Stimulated activated CD4-positive, alpha-beta T cell treated with anti-CD3 and anti-CD28 coated beads, Interleukin-12 subunit alpha, Interleukin-12 subunit beta, amount 100 ng/mL, for 24 hours (primary cell): ENCODE results near the gene ZSCAN10.
"Not testable (repeated sequence)": the region's sequence is repeated elsewhere in the genome, so short reads cannot be mapped to it uniquely, and the experiment has no call there.

Source experiments
- DNase-seq, 2 experiments: peaks; one replicate each; pipeline ENCODE4 v3.0.0-alpha.2; 2020; ENCODE audit warnings: low read depth in 2 of 2

ZSCAN10 gene

DNA sequence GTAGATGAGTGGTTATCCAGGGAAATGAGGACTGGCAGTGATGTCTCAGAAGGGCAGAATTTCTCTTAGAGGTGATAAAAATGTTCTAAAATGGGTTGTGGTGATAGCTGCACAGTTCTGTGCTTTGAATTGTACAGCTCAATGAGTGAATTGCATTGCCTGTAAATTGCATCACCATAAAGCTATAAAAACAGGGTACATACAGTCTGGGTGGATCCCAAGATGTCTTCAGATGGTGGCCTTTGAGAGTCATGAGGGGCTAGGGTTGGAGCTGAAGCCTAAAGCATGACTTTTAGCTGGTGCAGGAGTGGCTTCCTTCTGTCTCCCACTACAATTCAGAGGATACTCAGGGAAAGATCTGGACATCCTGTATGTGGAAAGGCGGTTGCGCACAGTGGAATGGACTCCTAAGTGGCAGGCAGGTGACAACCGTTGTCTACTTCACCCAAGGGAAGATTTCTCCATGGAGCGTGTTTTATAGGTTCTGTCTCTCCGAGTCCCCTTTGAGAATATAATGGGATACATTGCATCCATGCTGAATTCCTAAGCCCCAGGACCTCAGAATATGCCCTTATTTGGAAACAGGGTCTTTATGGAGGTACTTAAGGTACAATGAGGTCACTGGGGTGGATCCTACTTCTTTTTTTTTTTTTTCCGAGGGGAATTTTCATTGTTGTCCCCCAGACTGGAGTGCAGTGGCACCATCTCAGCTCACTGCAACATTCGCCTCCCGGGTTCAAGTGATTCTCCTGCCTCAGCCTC is 35.3 kb downstream of the ZSCAN10 start:
- no peak for DNase-seq

DNA sequence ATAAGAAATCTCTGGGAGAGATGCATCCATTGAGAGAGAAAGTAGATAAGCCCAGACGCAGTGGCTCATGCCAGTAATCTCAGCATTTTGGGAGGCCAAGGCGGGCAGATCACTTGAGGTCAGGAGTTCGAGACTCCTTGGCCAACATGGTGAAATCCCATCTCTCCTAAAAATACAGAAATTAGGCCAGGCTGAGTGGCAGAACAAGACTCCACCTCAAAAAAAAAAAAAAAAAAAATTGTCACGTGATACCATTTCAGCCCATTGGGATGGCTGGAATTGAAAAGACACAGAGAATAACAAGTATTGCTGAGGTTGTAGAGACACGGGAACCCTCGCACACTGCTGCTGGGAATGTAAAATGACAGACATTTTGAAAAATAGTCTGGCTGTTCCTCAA is 36.5 kb downstream of the ZSCAN10 start:
- DNase-seq, result no peak

DNA sequence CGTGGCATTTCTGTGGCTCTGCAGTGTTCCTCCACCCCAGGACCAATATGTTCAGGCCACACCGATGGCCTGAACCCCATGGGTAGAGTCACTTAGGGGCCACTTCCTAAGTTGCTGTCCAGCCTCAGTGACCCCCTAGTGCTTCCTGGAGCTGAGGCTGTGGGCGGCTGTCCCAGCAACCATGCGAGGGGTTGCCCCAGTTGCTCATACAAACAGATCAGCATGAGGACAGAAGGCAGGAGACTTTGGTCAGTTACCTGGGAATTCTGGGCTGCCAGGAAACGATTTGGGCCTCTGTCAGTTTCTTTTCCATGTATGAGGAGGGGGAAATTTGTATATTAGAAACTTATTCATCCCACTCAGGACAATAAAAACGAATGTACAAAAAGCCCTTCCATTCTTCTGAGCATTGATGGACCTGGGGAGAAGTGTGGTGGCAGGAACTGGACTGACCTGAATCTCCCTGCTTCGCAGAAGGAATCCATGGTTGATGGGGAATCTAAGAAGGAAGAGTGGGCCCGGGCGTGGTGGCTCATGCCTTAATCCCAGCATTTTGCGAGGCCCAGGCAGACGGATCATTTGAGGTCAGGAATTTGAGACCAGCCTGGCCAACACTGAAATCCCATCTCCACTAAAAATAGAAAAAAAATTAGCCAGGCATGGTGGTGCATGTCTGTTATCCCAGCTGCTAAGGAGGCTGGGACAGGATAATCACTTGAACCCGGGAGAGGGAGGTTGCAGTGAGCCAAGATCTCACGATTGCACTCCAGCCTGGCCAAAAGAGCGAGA is 38.6 kb downstream of the ZSCAN10 start:
- no peak for DNase-seq

DNA sequence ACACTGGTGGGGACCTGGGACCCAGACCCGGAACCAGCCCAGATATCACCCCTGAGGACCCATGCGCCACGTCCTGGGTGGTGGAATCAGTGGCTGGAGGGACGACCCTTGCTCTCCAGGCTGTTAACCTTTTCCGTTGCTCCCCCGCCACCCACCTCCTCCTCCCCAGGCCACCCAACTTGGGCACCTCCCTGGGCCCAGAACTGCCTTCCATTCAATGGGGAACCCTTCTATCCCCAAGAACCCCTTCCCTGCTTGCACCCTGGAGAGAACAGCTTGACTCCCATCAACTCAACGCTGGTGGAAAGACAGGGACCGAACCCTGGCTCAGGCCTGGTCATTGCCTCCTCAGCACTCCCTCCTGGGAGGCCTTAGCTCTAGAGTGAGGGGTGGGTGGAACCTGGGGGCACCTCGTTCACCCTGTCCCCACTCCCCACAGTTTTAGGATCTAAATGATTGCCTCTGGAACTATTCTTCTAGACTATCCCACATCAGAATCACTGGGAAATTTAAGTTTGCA is 39.3 kb downstream of the ZSCAN10 start:
- DNase-seq, result no peak

DNA sequence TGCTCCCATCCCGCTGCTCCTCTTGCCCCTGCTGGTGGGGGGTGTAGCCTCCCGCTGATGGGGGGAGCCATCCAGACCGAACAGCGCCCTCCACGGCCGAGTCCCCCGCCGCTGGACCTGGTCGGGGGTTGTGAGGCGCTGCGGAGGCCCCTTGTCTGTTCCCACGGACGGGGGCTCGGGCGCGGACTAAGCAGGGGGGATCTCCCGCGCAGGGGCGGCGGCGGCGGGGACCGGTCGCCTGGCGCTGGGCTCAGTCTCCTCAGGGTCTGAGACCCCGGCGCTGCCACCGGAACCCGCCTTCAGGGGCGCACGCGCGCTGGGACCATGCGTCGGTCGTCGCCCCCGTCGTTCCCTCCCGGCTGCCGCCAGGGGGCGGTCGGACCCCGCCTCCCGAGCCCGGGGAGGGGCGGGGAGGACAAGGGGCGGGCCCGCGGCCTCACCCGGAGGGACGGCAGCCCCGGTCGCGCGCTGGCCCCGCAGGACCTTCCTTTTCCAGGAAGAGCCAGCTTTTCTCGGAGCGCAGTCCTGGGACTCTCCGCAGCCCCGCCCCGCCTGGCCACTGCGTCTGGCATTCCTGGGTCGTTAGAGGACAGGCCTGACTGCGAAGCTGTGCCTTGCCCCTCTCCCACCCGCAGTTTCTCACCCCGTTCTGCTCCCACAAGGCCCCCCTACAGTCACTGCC is 39.9 kb downstream of the ZSCAN10 start:
- DNase-seq, result peak; percentile 72 to 79

DNA sequence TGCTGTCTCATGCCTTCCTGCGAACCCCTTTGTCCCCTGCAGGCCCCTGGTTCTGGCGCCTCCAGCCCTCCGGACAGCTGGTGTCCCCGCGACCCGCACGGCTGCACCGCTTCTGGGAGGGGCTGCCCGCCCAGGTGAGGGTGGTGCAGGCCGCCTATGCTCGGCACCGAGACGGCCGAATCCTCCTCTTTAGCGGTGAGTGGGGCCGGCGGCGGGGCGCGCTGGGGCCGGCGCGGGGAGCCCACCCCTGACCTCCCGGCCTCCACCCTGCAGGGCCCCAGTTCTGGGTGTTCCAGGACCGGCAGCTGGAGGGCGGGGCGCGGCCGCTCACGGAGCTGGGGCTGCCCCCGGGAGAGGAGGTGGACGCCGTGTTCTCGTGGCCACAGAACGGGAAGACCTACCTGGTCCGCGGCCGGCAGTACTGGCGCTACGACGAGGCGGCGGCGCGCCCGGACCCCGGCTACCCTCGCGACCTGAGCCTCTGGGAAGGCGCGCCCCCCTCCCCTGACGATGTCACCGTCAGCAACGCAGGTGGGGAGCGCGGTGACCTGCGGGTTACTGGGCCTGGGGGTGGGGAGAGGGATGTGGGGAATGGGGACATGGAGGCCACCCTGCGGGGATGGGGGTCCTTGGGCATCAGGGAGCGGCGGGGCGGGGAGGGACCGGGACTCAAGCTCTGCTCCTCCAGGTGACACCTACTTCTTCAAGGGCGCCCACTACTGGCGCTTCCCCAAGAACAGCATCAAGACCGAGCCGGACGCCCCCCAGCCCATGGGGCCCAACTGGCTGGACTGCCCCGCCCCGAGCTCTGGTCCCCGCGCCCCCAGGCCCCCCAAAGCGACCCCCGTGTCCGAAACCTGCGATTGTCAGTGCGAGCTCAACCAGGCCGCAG is 40.7 kb downstream of the ZSCAN10 start:
- DNase-seq, result no peak

DNA sequence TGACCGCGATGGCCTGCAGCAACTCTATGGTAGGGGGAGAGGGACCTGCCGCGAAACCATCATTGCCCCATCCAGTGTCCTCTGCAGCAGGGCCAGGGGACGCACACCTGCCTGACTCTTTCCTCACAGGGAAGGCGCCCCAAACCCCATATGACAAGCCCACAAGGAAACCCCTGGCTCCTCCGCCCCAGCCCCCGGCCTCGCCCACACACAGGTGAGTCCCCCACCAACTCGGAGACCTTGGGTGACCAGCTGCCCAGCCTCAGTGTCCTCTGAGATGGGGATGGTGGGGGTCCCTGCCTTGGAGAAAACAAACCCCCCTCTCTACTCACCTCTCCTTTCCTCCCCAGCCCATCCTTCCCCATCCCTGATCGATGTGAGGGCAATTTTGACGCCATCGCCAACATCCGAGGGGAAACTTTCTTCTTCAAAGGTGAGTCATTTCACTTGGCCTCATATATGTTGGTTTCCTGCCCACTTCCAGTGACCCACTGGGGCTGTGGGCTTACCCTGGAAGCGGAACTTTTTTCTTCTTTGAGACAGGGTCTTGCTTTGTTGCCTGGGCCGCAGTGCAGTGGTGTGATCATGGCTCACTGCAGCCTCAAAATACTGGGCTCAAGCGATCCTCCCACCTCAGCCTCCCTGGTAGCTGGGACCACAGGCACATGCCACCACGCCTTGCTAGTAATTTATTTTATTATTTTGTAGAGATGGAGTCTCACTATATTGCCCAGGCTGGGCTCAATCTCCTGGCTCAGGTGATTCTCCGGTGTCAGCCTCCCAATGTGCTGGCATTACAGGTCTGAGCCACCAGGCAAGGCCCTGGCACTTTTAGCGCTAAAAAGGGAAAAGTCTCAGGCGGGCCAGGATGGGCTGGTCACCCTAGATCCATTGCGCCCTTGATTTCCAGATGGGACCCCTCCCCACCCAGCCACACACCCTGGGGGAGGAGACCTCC is 41.6 kb downstream of the ZSCAN10 start:
- no peak for DNase-seq

DNA sequence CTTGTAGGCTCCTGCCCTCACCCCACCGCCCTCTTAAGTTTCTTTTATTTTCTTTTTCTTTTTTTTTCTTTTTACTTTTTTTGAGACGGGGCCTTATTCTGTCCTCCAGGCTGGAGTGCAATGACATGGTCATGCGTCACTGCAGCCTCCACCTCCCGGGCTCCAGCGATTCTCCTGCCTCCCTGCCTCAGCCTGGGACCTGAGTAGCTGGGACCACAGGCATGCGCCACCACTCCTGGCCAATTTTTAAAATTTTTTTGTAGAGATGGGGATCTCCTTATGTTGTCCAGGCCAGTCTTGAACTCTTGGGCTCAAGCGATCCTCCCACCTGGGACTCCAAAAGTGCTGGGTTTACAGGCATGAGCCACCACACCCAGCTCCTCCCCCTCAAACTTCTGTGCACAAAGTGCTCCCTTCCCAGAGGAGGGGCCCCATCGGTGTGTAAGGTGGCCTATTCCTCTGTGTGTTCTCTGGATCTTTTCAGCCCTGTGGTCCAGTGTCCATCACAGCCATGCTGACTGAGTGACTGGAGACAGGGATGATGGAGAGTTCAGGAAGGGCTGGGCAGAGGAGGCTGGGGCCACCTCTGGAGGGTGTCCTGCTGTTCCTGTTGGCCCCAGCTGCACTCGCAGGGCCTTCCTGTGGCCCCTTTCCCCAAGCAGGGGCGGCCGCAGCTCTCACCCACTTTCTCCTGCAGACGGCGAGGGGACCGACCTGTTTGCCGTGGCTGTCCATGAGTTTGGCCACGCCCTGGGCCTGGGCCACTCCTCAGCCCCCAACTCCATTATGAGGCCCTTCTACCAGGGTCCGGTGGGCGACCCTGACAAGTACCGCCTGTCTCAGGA is 42.5 kb downstream of the ZSCAN10 start:
- DNase-seq, result no peak

DNA sequence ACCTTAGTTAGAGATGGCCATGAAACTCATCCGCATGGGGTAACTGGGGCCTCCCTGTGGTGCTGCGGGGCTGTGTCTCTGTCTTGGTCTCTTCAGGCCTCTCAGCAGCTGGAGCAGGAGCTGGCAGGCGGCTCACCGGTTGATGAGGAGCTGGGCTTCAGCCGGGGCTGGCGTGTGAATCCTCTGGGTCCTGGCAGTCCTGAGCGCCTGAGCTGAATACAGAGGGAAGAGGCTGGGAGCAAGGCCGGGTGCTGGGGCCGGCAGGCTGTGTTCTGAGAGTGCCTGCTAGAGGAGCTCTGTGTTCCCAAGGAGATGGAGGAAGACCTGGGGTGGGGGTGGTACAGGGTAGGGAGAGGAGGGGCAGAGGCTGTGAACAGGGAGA is 43.4 kb downstream of the ZSCAN10 start:
- not testable (repeated sequence) for DNase-seq

DNA sequence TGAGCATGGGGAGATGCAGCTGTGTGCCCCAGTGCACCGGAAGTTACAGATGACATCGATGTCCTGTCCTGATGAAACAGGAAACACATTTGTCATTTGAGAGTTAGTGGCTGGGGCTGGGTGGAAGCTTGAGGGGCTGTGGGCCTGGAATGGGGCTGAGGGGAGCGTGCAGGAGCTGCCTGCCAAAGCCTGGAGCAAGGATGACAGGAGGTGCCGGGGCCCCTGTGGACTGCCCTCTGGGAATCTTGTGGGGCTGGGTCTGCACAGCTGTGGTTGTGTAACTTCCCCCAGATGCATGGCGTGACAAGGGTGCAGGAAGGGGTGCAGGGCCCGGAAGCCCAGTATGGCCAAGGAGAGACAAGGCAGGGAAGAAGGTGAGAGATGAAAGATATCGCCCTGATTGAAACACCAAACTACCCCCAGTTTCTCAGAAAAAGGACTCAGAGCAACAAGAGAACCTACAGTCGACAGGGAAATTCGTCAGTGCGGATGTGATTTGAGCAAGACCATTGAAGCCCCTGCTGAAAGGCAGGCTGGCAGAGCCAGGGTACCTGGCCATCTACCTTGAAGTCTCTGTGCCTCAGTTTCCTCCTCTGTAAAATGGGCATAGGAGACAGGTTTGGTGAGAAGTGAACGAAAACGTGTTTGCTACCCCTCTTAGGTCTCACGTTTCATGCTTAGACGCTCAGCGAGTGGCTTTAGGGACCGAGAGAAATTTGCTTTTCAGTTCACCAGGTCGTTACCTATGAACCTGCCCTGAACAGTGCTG is 43.9 kb downstream of the ZSCAN10 start:
- DNase-seq, result no peak

DNA sequence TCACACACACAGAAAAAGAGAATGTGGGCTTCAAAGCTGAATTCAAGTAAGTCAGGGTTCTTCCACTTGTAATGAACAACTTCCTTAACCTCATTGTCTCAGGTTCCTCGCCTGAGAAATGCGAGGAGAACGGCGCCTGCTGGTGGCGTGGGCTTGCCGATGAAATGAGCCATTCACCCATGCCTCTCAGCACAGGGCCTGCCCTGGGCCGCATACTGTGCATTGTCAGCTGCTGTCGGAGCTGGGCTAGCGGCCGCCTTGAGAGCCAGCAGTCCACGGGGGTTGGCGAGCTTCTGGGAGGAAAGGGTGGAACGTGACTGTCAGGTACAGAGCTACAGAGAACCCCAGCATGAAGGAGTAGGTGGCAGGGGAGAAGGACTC is 45.8 kb downstream of the ZSCAN10 start:
- not testable (repeated sequence) for DNase-seq

DNA sequence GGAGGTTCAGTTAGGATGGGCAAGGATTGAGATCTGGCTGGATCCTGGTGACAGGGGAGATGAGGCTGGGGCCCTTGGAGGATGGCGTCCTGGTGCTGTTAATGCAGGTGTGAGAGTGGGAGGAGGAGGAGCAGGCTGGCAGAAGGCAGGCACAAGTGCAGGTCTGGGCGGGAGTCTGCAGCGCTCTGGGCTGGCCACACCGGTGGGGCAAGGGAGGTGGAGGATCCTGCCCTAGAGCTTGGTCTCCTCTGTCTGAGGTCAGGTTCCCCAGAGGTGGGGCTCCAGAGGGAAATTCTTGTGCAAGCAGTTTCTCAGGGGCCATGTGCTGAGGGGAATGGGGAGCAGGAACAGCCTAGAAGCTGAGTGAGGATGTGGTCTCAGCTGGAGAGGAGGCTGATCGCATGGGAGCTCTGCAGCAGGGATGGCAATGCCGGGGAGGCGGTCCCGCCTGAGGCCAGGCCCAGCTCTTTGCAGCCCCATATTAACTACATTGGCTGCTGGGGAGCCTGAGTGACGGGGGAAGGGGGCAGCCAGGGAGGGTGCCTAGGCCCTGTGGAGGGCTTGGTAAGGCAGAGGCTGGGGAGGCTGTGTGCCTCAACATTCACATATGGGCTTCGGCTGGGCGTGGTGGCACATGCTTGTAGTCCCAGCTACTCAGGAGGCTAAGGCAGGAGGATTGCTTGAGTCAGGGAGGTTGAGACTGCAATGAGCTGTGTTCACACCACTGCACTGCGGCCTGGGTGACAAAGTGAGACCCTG is 46.3 kb downstream of the ZSCAN10 start:
- DNase-seq, result not testable (repeated sequence)

DNA sequence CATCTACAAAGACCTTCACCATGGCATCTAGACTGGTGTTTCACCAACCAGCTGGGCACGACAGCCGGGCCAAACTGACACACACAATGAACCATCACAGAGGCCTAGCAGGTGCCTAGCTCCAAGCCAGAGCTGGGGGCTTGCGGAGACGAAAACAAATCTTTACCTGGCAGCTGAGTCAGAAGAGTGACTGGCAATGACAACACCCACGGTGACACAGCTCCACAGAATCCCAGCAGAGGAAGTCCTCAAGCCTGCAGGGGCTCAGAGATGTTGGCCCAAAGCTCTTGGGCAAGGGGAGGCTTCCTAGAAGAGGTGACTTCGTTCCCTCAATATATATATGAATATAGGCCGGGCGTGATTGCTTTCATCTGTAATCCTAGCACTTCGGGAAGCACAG is 47.6 kb downstream of the ZSCAN10 start:
- no peak for DNase-seq

DNA sequence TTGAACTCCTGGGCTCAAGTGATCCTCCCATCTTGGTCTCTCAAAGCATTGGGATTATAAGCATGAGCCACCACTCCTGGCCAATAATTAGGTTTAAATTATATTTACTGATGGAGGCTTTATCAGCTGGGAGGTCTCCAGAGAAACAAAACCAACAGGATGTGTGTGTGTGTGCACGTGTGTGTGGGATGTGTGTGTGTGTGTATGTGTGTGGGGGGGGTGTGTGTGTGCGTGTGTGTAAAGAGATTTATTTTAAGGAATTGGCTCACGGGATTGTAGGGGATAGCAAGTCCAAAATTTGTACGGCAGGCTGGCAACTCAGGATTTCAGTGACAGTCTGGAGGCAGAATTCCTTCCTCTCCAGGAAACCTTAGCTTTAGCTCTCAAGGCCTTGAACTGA is 48.1 kb downstream of the ZSCAN10 start:
- no peak for DNase-seq

DNA sequence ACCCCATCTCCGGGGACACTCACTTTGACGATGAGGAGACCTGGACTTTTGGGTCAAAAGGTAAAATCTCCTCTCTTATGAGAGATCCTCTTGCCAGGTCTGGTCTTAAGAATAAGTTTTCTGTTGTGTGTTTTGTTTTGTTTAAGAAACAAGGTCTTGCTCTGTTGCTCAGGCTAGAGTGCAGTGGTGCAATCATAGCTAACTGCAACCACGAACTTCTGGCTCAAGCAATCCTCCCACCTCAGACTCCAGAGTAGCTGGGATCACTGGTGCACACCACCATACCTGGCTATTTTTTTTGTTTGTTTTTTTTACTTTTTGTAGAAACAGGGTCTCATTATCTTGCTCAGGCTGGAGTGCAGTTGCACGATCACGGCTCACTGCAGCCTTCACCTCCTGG is 48.6 kb downstream of the ZSCAN10 start:
- DNase-seq, result no peak

DNA sequence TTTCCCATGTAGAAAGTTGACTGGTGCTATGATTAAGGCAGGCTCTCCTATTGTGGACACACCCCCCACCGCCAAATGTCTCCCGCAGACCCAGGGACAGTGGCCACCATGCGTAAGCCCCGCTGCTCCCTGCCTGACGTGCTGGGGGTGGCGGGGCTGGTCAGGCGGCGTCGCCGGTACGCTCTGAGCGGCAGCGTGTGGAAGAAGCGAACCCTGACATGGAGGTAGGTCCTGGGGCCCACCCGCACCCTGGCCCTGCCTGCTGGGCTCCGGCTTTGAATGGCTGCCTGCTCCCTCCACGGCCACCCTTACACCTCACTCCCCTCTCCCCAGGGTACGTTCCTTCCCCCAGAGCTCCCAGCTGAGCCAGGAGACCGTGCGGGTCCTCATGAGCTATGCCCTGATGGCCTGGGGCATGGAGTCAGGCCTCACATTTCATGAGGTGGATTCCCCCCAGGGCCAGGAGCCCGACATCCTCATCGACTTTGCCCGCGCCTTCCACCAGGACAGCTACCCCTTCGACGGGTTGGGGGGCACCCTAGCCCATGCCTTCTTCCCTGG is 49.1 kb downstream of the ZSCAN10 start:
- DNase-seq, result no peak

DNA sequence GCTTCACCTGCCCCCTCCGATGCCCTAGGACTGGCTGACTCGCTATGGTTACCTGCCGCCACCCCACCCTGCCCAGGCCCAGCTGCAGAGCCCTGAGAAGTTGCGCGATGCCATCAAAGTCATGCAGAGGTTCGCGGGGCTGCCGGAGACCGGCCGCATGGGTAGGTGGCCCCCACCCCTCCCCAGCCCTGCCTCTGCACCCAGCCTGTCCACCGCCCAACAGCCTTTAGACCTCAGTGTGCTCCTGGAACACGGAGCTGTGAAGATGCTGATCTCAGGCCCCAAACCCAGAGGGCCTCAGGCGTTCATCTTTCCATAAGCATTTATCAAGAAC is 51.7 kb downstream of the ZSCAN10 start:
- DNase-seq, result no peak
